ENCODE measurements around the gene ODR4.

The ODR4 gene

DNA sequence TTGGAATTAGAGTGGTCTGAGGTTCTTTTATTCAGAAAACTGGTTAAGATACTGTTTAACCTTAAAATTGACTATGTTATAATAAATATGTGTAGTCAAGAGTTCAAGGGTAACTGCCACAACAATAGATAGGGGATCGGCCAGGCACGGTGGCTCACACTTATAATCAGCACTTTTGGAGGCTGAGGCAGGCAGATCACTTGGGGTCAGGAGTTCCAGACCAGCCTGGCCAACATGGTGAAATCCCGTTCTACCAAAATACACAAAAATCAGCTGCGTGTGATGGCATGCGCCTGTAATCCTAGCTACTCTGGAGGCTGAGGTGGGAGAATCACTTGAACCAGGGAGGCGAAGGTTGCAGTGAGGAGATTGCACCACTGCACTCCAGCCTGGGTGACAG, 45.8 kb downstream of the ODR4 start:
- Histone ChIP-seq H3K79me2 (ENCODE audit: insufficient read depth, low read length) (no peaks in the 10 kb centered on the region), H3K27me3 (ENCODE audit: low read length) (no peaks in the 10 kb centered on the region), H3K9ac (ENCODE audit: low read length) (no peak overlapping the region), H3K9me3 (ENCODE audit: insufficient read depth, low read length) (no peaks in the 10 kb centered on the region), H3K4me3 (ENCODE audit: insufficient read depth, low read length, poor library complexity, severe bottlenecking) (no peak overlapping the region), H3K27ac (ENCODE audit: low read depth, low read length) (no peak overlapping the region), H2AFZ (ENCODE audit: low read depth, low read length, severe bottlenecking) (no peak overlapping the region), H4K20me1 (ENCODE audit: low read depth, low read length) (no peaks in the 10 kb centered on the region), H3K36me3 (ENCODE audit: low read length) (peaks cover 7% of the 10 kb centered on the region; the same call in 1 of the 2 replicates), H3F3A (ENCODE audit: insufficient read depth) (no peaks in the 10 kb centered on the region), H3K9me2 (replicated peaks; ENCODE audit: insufficient read depth, low read length) (no peaks in the 10 kb centered on the region), H3K4me2 (ENCODE audit: low read depth, low read length, poor library complexity, severe bottlenecking) (no peak overlapping the region)
- TF ChIP-seq, protein P1, sequence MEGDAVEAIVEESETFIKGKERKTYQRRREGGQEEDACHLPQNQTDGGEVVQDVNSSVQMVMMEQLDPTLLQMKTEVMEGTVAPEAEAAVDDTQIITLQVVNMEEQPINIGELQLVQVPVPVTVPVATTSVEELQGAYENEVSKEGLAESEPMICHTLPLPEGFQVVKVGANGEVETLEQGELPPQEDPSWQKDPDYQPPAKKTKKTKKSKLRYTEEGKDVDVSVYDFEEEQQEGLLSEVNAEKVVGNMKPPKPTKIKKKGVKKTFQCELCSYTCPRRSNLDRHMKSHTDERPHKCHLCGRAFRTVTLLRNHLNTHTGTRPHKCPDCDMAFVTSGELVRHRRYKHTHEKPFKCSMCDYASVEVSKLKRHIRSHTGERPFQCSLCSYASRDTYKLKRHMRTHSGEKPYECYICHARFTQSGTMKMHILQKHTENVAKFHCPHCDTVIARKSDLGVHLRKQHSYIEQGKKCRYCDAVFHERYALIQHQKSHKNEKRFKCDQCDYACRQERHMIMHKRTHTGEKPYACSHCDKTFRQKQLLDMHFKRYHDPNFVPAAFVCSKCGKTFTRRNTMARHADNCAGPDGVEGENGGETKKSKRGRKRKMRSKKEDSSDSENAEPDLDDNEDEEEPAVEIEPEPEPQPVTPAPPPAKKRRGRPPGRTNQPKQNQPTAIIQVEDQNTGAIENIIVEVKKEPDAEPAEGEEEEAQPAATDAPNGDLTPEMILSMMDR (IDR thresholded peaks at IDR 0.05; ENCODE audit: insufficient read depth, low read length, poor library complexity, severe bottlenecking): no peak
- no peak for TF ChIP-seq EZH2phosphoT487 (conservative IDR thresholded peaks at IDR 0.05; ENCODE audit: low read length)

DNA sequence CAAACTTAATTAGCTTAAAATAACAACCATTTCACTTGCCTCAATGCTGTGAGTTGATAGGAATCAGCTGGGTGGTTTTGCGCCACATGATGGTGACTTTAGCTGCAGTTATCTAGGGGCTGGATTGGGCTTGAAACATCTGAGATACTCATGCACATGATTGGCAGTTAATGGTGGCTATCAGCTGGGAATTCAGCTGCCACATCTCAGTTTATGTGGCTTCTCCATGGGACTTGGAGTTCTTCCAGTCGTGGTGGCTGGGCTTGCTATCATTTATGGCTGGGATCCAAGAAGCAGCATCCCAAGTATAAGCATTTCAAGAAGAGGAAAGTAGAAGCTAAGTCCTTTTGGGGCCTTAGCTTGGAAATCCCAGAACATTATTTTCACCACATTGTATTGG, 48.9 kb downstream of the ODR4 start:
- Histone ChIP-seq H3K4me2 (ENCODE audit: low read depth, low read length, poor library complexity, severe bottlenecking) (no peak overlapping the region), H3K9me3 (ENCODE audit: insufficient read depth, low read length) (no peaks in the 10 kb centered on the region), H4K20me1 (ENCODE audit: low read depth, low read length) (no peaks in the 10 kb centered on the region), H3K27me3 (ENCODE audit: low read length) (no peaks in the 10 kb centered on the region), H3K9me2 (replicated peaks; ENCODE audit: insufficient read depth, low read length) (no peaks in the 10 kb centered on the region), H3K36me3 (ENCODE audit: low read length) (0 out of 2 replicates have a peak, but pooled peaks cover 3% of the 10 kb centered on the region), H3K27ac (ENCODE audit: low read depth, low read length) (no peak overlapping the region), H2AFZ (ENCODE audit: low read depth, low read length, severe bottlenecking) (no peak overlapping the region), H3K79me2 (ENCODE audit: insufficient read depth, low read length) (no peaks in the 10 kb centered on the region), H3K9ac (ENCODE audit: low read length) (no peak overlapping the region), H3F3A (ENCODE audit: insufficient read depth) (no peaks in the 10 kb centered on the region), H3K4me3 (ENCODE audit: insufficient read depth, low read length, poor library complexity, severe bottlenecking) (no peak overlapping the region)
- TF ChIP-seq, protein P1 (IDR thresholded peaks at IDR 0.05; ENCODE audit: insufficient read depth, low read length, poor library complexity, severe bottlenecking): no peak
- TF ChIP-seq EZH2phosphoT487 (conservative IDR thresholded peaks at IDR 0.05; ENCODE audit: low read length): no peak

DNA sequence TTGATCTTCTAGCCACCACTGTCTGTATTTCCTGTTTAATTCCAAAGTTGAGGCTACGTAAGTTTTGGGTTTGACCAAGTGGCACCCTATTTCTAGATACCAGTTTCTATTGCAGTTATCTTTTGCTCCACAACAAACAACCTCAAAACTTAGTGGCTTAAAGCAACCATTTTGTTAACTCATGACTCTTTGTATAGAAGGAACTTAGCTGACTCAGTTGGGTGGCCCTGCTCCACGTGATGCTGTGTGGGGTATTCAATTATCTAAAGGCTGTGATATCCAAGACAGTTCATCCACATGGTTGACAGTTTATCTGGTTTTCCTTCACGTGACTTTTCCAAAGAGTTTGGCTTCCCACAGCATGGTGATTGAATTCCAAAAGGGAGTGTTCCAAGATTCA, 50.5 kb downstream of the ODR4 start:
- Histone ChIP-seq H3K4me2 (ENCODE audit: low read depth, low read length, poor library complexity, severe bottlenecking) (no peak overlapping the region), H3K79me2 (ENCODE audit: insufficient read depth, low read length) (no peaks in the 10 kb centered on the region), H3K9ac (ENCODE audit: low read length) (no peak overlapping the region), H3F3A (ENCODE audit: insufficient read depth) (no peaks in the 10 kb centered on the region), H2AFZ (ENCODE audit: low read depth, low read length, severe bottlenecking) (no peak overlapping the region), H3K27ac (ENCODE audit: low read depth, low read length) (no peak overlapping the region), H3K27me3 (ENCODE audit: low read length) (no peaks in the 10 kb centered on the region), H3K9me2 (replicated peaks; ENCODE audit: insufficient read depth, low read length) (no peaks in the 10 kb centered on the region), H3K36me3 (ENCODE audit: low read length) (no peaks in the 10 kb centered on the region), H3K4me3 (ENCODE audit: insufficient read depth, low read length, poor library complexity, severe bottlenecking) (no peak overlapping the region), H4K20me1 (ENCODE audit: low read depth, low read length) (no peaks in the 10 kb centered on the region), H3K9me3 (ENCODE audit: insufficient read depth, low read length) (no peaks in the 10 kb centered on the region)
- no peak for TF ChIP-seq EZH2phosphoT487 (conservative IDR thresholded peaks at IDR 0.05; ENCODE audit: low read length)
- TF ChIP-seq, protein P1 (IDR thresholded peaks at IDR 0.05; ENCODE audit: insufficient read depth, low read length, poor library complexity, severe bottlenecking): no peak

Measured in SU-DHL-6 (cell line).